Measurements from ENCODE around the gene DNAJC21. TPM values are rescaled to one million over a fixed set of nuclear protein-coding genes. Genes with fewer than 3 reads are reported as not detected.

The DNAJC21 gene
- total and polyA plus RNA-seq, 12 donors, result 12.8 to 52.9 (median 30.3) TPM

- H3K27me3 ChIP-seq, result no peaks in the 10 kb centered on the region
- H3K27ac ChIP-seq, result peak overlapping the region; percentile 74 to 96 (median 92)
- 1 to 4% (median 2%) methylated on average over 16 to 20 of the region's 20 CpGs for WGBS, 4 donors
- peaks cover 0 to 25% of the 10 kb centered on the region in 2 donors for H3K36me3 ChIP-seq (replicated peaks in 1 of 2)
- no peaks in the 10 kb centered on the region for H3K9me3 ChIP-seq (replicated peaks in 1 of 3)
- peak; percentile 21 to 38 for TF ChIP-seq POLR2A (IDR thresholded peaks at IDR 0.05)
- peak in 1 of 6 experiments; percentile 3 for TF ChIP-seq CTCF (IDR thresholded peaks at IDR 0.05)
- H3K4me3 ChIP-seq, result peak overlapping the region; percentile 1 to 98 (median 85)
- intact Hi-C loops (cut with DNase I), result no loop called here
- H3K4me1 ChIP-seq (replicated peaks in 1 of 2), result peaks cover 22 to 35% of the 10 kb centered on the region in 2 donors
- DNase-seq, result peak; percentile 52 to 80 (median 68)
These were observed 14.7 kb upstream of the DNAJC21 start for GRCh38 chr5:34914671-34915138.

GRCh38 chr5:34915139-34915855 is 14.1 kb upstream of the DNAJC21 start, which contains the start of the genes BRIX1 and RAD1:
Gene BRIX1 (plus strand): TSS chr5:34915711. CDS start chr5:34915739, 28 bp downstream.
Gene RAD1 (minus strand): TSS chr5:34915504. CDS start chr5:34914892, 612 bp downstream.
- peak in 1 of 6 experiments; percentile 23 for TF ChIP-seq CTCF (IDR thresholded peaks at IDR 0.05)
- TF ChIP-seq POLR2A (IDR thresholded peaks at IDR 0.05), result peak; percentile 73 to 94
- peak; percentile 96 to 98 (median 97) for DNase-seq
- Histone ChIP-seq H3K4me3 (peak within 1 kb of the TSS; percentile 75 to 98 (median 87)), H3K9me3 (replicated peaks in 1 of 3) (no peaks in the 10 kb centered on the region), H3K36me3 (replicated peaks in 1 of 2) (peaks cover 0 to 23% of the 10 kb centered on the region in 2 donors), H3K4me1 (replicated peaks in 1 of 2) (peaks cover 22 to 35% of the 10 kb centered on the region in 2 donors), H3K27ac (peak within 1 kb of the TSS; percentile 74 to 96 (median 92)), H3K27me3 (no peaks in the 10 kb centered on the region)
- intact Hi-C loops (cut with DNase I), result no loop called here
- 0 to 1% (median 0%) methylated on average over 37 to 67 of the region's 67 CpGs for WGBS, 4 donors

GRCh38 chr5:34915856-34916192 is 13.5 kb upstream of the DNAJC21 start:
- 0% methylated on average over 17 to 20 of the region's 20 CpGs for WGBS, 4 donors
- intact Hi-C loops (cut with DNase I), result no loop called here

More at GRCh38 chr5:34915856-34916192, 13.5 kb upstream of the DNAJC21 start:
- peaks cover 0 to 23% of the 10 kb centered on the region in 2 donors for H3K36me3 ChIP-seq (replicated peaks in 1 of 2)
- TF ChIP-seq POLR2A (IDR thresholded peaks at IDR 0.05), result no peak
- TF ChIP-seq CTCF (IDR thresholded peaks at IDR 0.05), result no peak
- peak overlapping the region; percentile 2 to 98 (median 87) for H3K4me3 ChIP-seq
- DNase-seq, result peak in 1 of 7 donors; percentile 30
- H3K9me3 ChIP-seq (replicated peaks in 1 of 3), result no peaks in the 10 kb centered on the region
- no peaks in the 10 kb centered on the region for H3K27me3 ChIP-seq
- H3K4me1 ChIP-seq (replicated peaks in 1 of 2), result peaks cover 22 to 35% of the 10 kb centered on the region in 2 donors
- peak overlapping the region in 4 of 5 donors; percentile 86 to 96 (median 92) for H3K27ac ChIP-seq
